DMS79 (cell line): ENCODE data around the gene SNX24.

ENCODE experiments used
- DNase-seq: peaks from one replicate; lab custom pipeline; 2025; lab: John Stamatoyannopoulos, UW

The SNX24 gene

DNA sequence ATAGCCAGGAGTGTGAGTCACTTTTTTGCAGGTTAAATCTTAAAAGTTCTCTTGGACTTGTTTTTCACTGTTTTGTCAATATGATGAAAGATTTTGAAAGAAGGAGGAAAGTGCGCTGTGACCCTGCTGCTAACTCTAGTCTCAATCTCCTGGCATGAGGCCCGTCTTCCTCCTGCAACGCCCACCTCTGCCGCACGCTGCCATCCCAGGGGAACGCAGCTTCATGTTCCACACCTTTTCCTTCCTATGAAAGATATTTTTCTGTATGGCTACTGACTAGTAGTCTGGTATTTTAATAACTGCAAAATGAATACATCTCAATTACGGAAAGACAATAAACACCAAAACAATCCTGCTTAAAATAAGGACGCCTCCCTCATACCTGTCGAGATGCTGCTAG is 182.8 kb downstream of the SNX24 start:
- DNase-seq, result no peak

GRCh38 chr5:123033157-123033671 is 187.8 kb downstream of the SNX24 start:
- no peak for DNase-seq

- DNase-seq, result no peak
Observed at GRCh38 chr5:123035360-123035917, 190.0 kb downstream of the SNX24 start.

- DNase-seq, result no peak
Observed at GRCh38 chr5:123035918-123036390, 190.5 kb downstream of the SNX24 start.

DNA sequence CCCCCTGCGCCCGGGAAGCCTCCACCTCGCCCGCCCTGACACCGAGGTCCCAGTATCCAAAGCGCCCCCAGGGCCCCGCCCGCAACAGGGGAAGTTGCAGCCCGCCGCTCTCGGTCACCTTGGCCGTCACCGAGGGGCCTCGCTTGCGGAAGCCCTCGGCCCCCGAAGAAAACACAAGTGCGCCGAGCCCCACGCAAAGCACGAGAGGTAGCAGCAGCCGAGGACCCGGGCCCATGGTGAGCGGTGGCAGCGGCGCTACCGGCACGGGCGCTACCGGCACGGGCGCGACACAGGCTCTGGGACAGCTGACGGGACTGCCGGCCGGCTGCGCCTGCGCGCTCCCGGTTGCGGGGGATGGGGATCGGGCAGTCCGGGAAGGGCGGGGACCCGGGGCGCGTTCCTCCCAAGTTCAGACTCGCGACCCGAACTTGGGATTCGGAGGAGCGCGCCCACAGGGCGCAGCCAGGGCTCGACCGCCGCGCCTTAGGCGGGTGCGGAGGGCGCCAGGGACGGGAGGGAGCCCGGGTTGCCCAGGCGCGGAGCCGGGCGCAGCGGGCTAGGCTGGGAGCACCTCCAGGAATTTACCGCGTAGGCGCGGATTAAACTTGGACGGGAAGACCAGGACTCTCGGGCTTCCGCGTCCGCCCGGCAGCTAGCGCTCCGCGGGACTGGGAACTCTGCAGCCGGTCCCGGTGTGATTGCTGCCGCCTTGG is 191.1 kb downstream of the SNX24 start, which contains the start of gene PPIC:
PPIC (minus strand) TSS at position 335 of the 713 bp plus-strand sequence; CDS start at position 235, 100 bp downstream.
- DNase-seq, result no peak

- no peak for DNase-seq
Observed at GRCh38 chr5:123037104-123037418, 191.6 kb downstream of the SNX24 start.

GRCh38 chr5:123039673-123040072 is 194.3 kb downstream of the SNX24 start:
- no peak for DNase-seq

DNA sequence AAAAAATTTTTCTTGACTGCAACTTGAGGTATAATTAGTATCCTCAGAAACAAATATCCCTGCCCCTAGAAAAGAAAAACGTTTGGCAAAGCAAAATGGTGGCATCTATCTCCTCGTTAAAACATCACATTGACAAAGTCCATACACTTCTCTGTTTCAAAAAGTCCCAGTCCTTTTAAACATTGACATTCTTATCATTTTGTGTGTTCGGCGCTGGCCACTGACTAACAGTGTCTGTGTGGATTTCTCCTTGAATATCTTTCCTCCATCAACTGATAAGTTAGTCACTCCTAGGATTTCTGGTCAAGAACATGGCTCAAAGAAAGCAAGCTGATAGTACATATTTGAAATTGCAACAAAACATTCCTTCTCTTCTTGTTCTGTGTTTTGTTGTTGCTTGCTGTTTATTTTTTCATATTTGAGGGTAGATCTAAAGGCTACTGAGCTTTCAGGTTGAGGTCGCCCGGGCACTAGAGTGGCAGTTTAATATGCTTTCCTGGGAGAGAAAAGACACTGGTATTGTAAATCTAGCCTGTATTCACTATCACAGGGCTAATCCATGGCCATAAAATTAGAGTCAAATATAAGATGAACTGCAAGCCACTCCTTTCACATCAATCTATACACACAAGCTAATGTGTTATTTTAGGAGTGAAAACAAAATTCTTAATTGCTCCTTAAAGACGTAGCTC is 199.7 kb downstream of the SNX24 start:
- no peak for DNase-seq

DNA sequence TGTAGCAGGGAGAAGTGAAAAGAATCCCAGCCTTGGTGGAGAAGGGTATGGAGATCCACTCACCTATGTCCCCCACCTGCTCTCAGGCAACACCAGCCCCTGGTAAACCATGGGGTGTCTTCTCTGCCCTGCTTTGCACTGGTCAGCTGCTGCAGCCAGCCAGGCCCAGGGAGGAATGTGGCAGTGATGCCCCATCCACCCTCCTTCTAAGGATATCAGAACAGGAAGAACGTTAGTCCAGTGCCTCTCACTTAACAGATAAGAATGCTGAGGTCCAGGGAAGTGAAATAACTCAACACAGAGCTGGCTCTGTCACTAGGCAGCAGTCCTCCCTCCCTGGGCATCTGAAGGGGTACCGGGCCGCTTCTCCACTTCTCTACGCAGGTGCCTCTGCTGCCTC is 200.8 kb downstream of the SNX24 start:
- no peak for DNase-seq

DNA sequence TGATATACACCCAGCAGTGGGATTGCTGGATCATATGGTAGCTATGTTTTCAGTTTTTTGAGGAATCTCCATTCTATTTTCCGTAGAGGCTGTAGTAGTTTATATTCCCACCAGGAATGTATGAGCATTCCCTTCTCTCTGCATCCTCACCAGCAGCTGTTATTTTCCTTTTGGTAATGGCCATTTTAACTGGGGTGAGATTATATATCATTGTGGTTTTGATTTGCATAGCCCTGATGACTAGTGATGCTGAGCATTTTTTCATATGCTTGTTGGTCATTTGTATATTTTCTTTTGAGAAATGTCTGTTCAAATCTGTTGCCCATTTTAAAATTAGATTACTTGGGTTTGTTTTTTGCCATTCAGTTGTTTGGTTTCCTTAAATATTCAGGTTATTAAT is 202.3 kb downstream of the SNX24 start:
- no peak for DNase-seq

- DNase-seq, result no peak
Observed at GRCh38 chr5:123051206-123051605, 205.8 kb downstream of the SNX24 start.
